Measurements from ENCODE around the gene SIPA1L3. TPM values are rescaled to one million over a fixed set of nuclear protein-coding genes. Genes with fewer than 3 reads are reported as not detected.

SIPA1L3 gene
- total and polyA plus RNA-seq, 9 of the 15 experiments (the other 6 are each of a cell fraction or from before 2014, with no cell fraction given): 0.01 to 6.1 (median 2.5) TPM

GRCh38 chr19:38122402-38123093 lies 215.5 kb downstream of the SIPA1L3 start (continued):
- TF ChIP-seq, protein P1, sequence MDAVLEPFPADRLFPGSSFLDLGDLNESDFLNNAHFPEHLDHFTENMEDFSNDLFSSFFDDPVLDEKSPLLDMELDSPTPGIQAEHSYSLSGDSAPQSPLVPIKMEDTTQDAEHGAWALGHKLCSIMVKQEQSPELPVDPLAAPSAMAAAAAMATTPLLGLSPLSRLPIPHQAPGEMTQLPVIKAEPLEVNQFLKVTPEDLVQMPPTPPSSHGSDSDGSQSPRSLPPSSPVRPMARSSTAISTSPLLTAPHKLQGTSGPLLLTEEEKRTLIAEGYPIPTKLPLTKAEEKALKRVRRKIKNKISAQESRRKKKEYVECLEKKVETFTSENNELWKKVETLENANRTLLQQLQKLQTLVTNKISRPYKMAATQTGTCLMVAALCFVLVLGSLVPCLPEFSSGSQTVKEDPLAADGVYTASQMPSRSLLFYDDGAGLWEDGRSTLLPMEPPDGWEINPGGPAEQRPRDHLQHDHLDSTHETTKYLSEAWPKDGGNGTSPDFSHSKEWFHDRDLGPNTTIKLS (IDR thresholded peaks at IDR 0.05; ENCODE audit: borderline replicate concordance, low read depth): peak; percentile 27; the same call in 1 of the 2 replicates
- TF ChIP-seq ZBTB1 (CRISPR knock-in tag; IDR thresholded peaks at IDR 0.05; ENCODE audit: borderline replicate concordance, low read depth) (no peak), CBFB (CRISPR knock-in tag; IDR thresholded peaks at IDR 0.05) (peak; percentile 75; the same call in 1 of the 2 replicates), ZNF436 (CRISPR knock-in tag; IDR thresholded peaks at IDR 0.05) (no peak), MEIS2 (IDR thresholded peaks at IDR 0.05; ENCODE audit: partially characterized antibody) (peak; percentile 73), RUNX1 (IDR thresholded peaks at IDR 0.05; ENCODE audit: low read depth) (no peak), CEBPB (tag; IDR thresholded peaks at IDR 0.05) (no peak), RFX7 (CRISPR knock-in tag; IDR thresholded peaks at IDR 0.05) (no peak), GABPB2 (CRISPR knock-in tag; conservative IDR thresholded peaks at IDR 0.05) (no peak), THAP12 (CRISPR knock-in tag; IDR thresholded peaks at IDR 0.05) (no peak), NFRKB (IDR thresholded peaks at IDR 0.05; ENCODE audit: low read depth) (no peak), MEF2A (IDR thresholded peaks at IDR 0.05; ENCODE audit: control insufficient read depth, low read depth, low read length) (no peak), GTF3C2 (IDR thresholded peaks at IDR 0.05; ENCODE audit: borderline replicate concordance, extremely low read depth, insufficient read length) (no peak), ZSCAN29 (IDR thresholded peaks at IDR 0.05) (no peak), ZNF282 (CRISPR knock-in tag; IDR thresholded peaks at IDR 0.05) (no peak), IRF9 (tag; IDR thresholded peaks at IDR 0.05) (no peak)
- TF ChIP-seq, protein P2, sequence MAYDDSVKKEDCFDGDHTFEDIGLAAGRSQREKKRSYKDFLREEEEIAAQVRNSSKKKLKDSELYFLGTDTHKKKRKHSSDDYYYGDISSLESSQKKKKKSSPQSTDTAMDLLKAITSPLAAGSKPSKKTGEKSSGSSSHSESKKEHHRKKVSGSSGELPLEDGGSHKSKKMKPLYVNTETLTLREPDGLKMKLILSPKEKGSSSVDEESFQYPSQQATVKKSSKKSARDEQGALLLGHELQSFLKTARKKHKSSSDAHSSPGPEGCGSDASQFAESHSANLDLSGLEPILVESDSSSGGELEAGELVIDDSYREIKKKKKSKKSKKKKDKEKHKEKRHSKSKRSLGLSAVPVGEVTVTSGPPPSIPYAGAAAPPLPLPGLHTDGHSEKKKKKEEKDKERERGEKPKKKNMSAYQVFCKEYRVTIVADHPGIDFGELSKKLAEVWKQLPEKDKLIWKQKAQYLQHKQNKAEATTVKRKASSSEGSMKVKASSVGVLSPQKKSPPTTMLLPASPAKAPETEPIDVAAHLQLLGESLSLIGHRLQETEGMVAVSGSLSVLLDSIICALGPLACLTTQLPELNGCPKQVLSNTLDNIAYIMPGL (CRISPR knock-in tag; IDR thresholded peaks at IDR 0.05): no peak
- TF ChIP-seq, protein P3, sequence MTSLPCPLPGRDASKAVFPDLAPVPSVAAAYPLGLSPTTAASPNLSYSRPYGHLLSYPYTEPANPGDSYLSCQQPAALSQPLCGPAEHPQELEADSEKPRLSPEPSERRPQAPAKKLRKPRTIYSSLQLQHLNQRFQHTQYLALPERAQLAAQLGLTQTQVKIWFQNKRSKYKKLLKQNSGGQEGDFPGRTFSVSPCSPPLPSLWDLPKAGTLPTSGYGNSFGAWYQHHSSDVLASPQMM (CRISPR knock-in tag; IDR thresholded peaks at IDR 0.05): no peak

Measured in K562 (cell line).